CD8-positive, alpha-beta memory T cell (primary cell): ENCODE data around the gene TUBGCP2. TPM values are rescaled to one million over a fixed set of nuclear protein-coding genes. Genes with fewer than 3 reads are reported as not detected.

Experiments
- CTCF ChIA-PET: fragments of 350-600 bp; sonication (Branson Sonifier 250); formaldehyde crosslinking; loops from one replicate; lab custom pipeline; 2021; ENCODE audit warnings: antibody characterized with exemption; lab: Charles Lee
- POLR2A ChIA-PET: fragments of 350-600 bp; sonication (Branson Sonifier 250); formaldehyde crosslinking; loops from one replicate; lab custom pipeline; 2021; ENCODE audit warnings: antibody characterized with exemption; lab: Charles Lee
- DNase-seq, 5 donors: peaks; one replicate each; pipeline versions ENCODE4 v3.0.0 to v3.0.0-alpha.2; 2020 to 2022; ENCODE audit warnings: mixed read lengths in 1 of 5
- H3K27ac ChIP-seq: one replicate; pipeline ENCODE4 v1.7.0; 2013; ENCODE audit warnings: low read depth, mild to moderate bottlenecking, low read length, moderate library complexity
- H3K27me3 ChIP-seq: 2 replicates; pipeline ENCODE4 v1.7.0; 2013; ENCODE audit warnings: low read length, mild to moderate bottlenecking; ENCODE audit not compliant: insufficient read depth, poor library complexity, severe bottlenecking
- H3K36me3 ChIP-seq: 2 replicates; pipeline ENCODE4 v1.7.0; 2013; ENCODE audit warnings: mild to moderate bottlenecking, low read length, moderate library complexity; ENCODE audit not compliant: insufficient read depth
- H3K4me1 ChIP-seq: 2 replicates; pipeline ENCODE4 v1.7.0; 2013; ENCODE audit warnings: mild to moderate bottlenecking, low read length, moderate library complexity; ENCODE audit not compliant: insufficient read depth
- H3K4me3 ChIP-seq: 2 replicates; pipeline ENCODE4 v1.7.0; 2013; ENCODE audit warnings: mild to moderate bottlenecking, low read length
- H3K9me3 ChIP-seq: 2 replicates; pipeline ENCODE4 v1.7.0; 2013; ENCODE audit warnings: mild to moderate bottlenecking, low read length
- H3K27ac Mint-ChIP-seq, 8 donors: one replicate each; pipeline ENCODE4 v1.8.0; 2020 to 2021; ENCODE audit warnings: mixed read lengths in 8 of 8, mild to moderate bottlenecking in 6 of 8, inconsistent platforms in 3 of 8, moderate library complexity in 3 of 8
- H3K27me3 Mint-ChIP-seq, 2 donors: one replicate each; pipeline ENCODE4 v1.8.0; 2020 to 2021; ENCODE audit warnings: mixed read lengths in 2 of 2, mild to moderate bottlenecking in 1 of 2, moderate library complexity in 1 of 2
- H3K36me3 Mint-ChIP-seq, 3 donors: one replicate each; pipeline ENCODE4 v1.8.0; 2020 to 2021; ENCODE audit warnings: mixed read lengths in 3 of 3, inconsistent platforms in 1 of 3, mild to moderate bottlenecking in 1 of 3
- H3K4me1 Mint-ChIP-seq, 3 donors: one replicate each; pipeline ENCODE4 v1.8.0; 2020 to 2021; ENCODE audit warnings: mixed read lengths in 3 of 3, inconsistent platforms in 1 of 3, mild to moderate bottlenecking in 1 of 3
- H3K4me3 Mint-ChIP-seq, 7 donors: one replicate each; pipeline ENCODE4 v1.8.0; 2020 to 2021; ENCODE audit warnings: mixed read lengths in 7 of 7, mild to moderate bottlenecking in 6 of 7, moderate library complexity in 4 of 7, inconsistent platforms in 2 of 7
- H3K9me3 Mint-ChIP-seq, 5 donors: one replicate each; pipeline ENCODE4 v1.8.0; 2020 to 2022; ENCODE audit warnings: mixed read lengths in 5 of 5, mild to moderate bottlenecking in 3 of 5, moderate library complexity in 2 of 5, inconsistent platforms in 1 of 5
- polyA plus RNA-seq: library from polyadenylated mRNA; unstranded; fragments of 300-500 nt; fragmentation: Illumina TruSeq; gene quantifications from one replicate; pipeline ENCODE4 v1.2.3, GENCODE V29; 2021
- total RNA-seq, 2 experiments: library from RNA; stranded (reverse); gene quantifications; one replicate each; pipeline ENCODE4 v1.2.3, GENCODE V29; 2021

TUBGCP2 gene
- total and polyA plus RNA-seq, 3 experiments from 2014 or later = 39.9 to 68.1 (median 67.9) TPM

DNA sequence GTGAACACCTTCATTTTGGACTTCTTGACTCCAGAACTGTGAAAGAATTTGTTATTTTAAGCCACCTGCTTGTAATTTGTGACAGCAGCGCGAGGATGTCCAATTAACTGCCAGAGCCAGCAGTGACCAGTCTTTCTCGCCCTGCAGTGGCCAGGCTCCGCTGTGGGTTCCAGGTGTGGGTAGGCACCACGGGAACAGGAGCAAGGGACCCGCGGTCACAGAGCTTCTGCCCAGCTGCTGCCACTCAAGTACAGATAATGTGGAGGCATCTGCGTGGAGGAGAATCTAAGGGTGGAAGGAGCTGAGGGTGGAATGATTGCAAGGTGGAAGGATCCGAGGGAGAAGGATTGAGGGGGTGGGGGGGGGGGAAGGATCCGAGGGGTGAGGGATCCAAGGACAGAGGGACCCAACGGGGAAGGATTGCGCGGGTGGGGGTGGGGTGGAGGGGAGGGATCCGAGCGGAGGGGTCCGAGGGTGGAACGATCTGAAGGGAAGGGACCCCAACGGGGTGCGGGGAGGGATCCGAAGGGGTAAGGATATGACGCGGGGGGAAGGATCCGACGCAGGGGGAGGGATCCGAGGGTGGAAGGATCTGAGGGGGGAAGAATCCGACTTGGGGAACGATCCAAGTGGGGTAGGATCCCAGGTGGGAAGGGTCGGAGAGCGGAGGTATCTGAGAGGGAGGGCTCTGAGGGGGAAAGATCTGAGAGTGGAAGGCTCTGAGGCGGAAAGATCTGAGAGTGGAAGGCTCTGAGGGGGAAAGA, 24.4 kb upstream of the TUBGCP2 start:
- peaks cover 6 to 18% of the 10 kb centered on the region in 2 donors for H3K27me3 Mint-ChIP-seq
- Histone ChIP-seq H3K4me3 (no peak overlapping the region), H3K27ac (no peak overlapping the region), H3K9me3 (no peaks in the 10 kb centered on the region), H3K36me3 (no peaks in the 10 kb centered on the region), H3K27me3 (peaks cover 13% of the 10 kb centered on the region), H3K4me1 (peaks cover 25% of the 10 kb centered on the region)
- DNase-seq = peak in 1 of 5 donors; percentile 42
- H3K36me3 Mint-ChIP-seq = peaks cover 0 to 1% (median 0%) of the 10 kb centered on the region in 3 donors
- H3K4me1 Mint-ChIP-seq = peaks cover 6 to 13% (median 12%) of the 10 kb centered on the region in 3 donors
- H3K4me3 Mint-ChIP-seq = peak overlapping the region in 1 of 7 donors; percentile 73
- peak overlapping the region in 7 of 8 donors; percentile 32 to 97 (median 68) for H3K27ac Mint-ChIP-seq
- no peaks in the 10 kb centered on the region for H3K9me3 Mint-ChIP-seq
- ChIA-PET CTCF (interaction anchor here (1.4 kb wide), 1 partner anchor 9 kb away, joined by 5 read pairs; no protein-coding TSS in a partner anchor), POLR2A (no interaction called here)

- H3K36me3 Mint-ChIP-seq = no peaks in the 10 kb centered on the region
- H3K4me3 Mint-ChIP-seq = peak overlapping the region in 4 of 7 donors; percentile 15 to 75 (median 50)
- no peak overlapping the region for H3K27ac ChIP-seq
- H3K9me3 Mint-ChIP-seq = no peaks in the 10 kb centered on the region
- no peaks in the 10 kb centered on the region for H3K9me3 ChIP-seq
- POLR2A ChIA-PET = interaction anchor here (1.7 kb wide), 1 partner anchor 60 kb away, joined by 5 read pairs; no protein-coding TSS in a partner anchor
- peaks cover 39% of the 10 kb centered on the region for H3K27me3 ChIP-seq
- no peak overlapping the region for H3K4me3 ChIP-seq
- peak overlapping the region in 2 of 8 donors; percentile 19 to 83 for H3K27ac Mint-ChIP-seq
- peak; percentile 76 to 87 (median 81) for DNase-seq
- H3K36me3 ChIP-seq = no peaks in the 10 kb centered on the region
- H3K4me1 ChIP-seq = peaks cover 20% of the 10 kb centered on the region
- peaks cover 15 to 42% of the 10 kb centered on the region in 2 donors for H3K27me3 Mint-ChIP-seq
- H3K4me1 Mint-ChIP-seq = peaks cover 5 to 21% (median 11%) of the 10 kb centered on the region in 3 donors
- CTCF ChIA-PET = interaction anchor here (0.6 to 3.0 kb wide), 30 partner anchors 9 to 287 kb away, joined by 3 to 21 read pairs (median 5); partner anchors contain the start of genes FUOM and MTG1
These were observed 21.0 kb upstream of the TUBGCP2 start for GRCh38 chr10:133329491-133330202.

DNA sequence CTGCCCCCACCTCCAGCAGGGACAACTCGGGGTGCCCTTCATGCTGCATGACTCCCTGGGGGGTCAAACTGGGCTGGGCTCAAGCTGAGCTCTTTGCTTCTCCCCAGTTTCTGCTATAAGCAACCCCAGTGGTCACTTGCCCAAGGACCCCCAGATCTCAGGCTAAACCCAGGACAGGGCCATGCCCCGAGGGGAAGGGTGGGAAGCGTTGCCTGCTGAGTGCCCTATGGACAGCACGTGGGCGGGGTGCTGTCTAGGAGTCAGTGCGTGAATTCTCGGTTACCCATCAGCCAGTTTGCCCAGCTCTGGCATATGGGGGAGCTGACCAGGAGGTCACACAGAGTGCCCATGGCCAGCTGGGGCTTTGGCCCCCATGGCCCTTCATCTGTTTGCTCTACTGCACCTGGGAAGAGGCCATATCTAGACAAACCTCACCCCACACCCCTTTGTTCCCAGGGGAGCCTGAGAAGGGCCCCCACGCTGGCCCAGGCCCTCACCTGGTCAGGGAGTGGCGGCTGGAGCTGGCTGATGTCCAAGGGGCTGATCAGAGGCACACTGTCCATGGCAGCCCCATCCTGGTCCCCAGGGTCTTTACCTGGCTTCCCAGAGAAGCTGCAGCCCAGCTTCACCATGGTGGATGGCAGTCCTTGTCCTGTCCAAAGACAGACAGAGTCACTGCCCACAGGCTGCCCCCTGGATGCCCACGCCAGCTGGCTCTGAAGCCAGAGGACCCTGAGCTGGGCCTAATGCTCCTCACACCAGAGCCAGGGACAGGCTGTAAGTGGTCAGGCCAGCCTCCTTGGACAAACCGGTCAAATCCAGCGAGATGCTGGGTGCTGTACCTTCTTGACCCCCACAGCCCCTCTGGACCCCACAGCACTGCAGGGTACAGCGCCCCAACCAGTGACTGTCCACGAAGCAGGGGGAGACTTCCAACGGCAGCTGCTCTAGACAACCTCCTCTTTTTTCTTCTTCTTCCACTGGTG, 20.0 kb upstream of the TUBGCP2 start:
- H3K9me3 Mint-ChIP-seq = no peaks in the 10 kb centered on the region
- H3K4me3 Mint-ChIP-seq = no peak overlapping the region
- Histone ChIP-seq H3K27ac (no peak overlapping the region), H3K4me1 (peaks cover 20% of the 10 kb centered on the region), H3K27me3 (peaks cover 39% of the 10 kb centered on the region), H3K4me3 (no peak overlapping the region), H3K36me3 (no peaks in the 10 kb centered on the region), H3K9me3 (no peaks in the 10 kb centered on the region)
- ChIA-PET POLR2A (no interaction called here), CTCF (interaction anchor here (0.6 to 3.0 kb wide), 28 partner anchors 8 to 288 kb away, joined by 3 to 21 read pairs (median 5); partner anchors contain the start of genes FUOM and MTG1)
- H3K27me3 Mint-ChIP-seq = peaks cover 15 to 42% of the 10 kb centered on the region in 2 donors
- no peak overlapping the region for H3K27ac Mint-ChIP-seq
- DNase-seq = no peak
- peaks cover 5 to 21% (median 10%) of the 10 kb centered on the region in 3 donors for H3K4me1 Mint-ChIP-seq
- no peaks in the 10 kb centered on the region for H3K36me3 Mint-ChIP-seq

GRCh38 chr10:133327651-133328357, 19.1 kb upstream of the TUBGCP2 start:
- H3K36me3 Mint-ChIP-seq = no peaks in the 10 kb centered on the region
- H3K4me1 Mint-ChIP-seq = peaks cover 5 to 21% (median 10%) of the 10 kb centered on the region in 3 donors
- Histone ChIP-seq H3K27ac (no peak overlapping the region), H3K4me1 (peaks cover 20% of the 10 kb centered on the region), H3K4me3 (no peak overlapping the region), H3K27me3 (peaks cover 39% of the 10 kb centered on the region), H3K9me3 (no peaks in the 10 kb centered on the region), H3K36me3 (no peaks in the 10 kb centered on the region)
- CTCF ChIA-PET = interaction anchor here (2.1 to 3.0 kb wide), 3 partner anchors 13 to 193 kb away, joined by 11 to 21 read pairs (median 17); no protein-coding TSS in a partner anchor
- H3K9me3 Mint-ChIP-seq = no peaks in the 10 kb centered on the region
- H3K27me3 Mint-ChIP-seq = peaks cover 16 to 42% of the 10 kb centered on the region in 2 donors
- POLR2A ChIA-PET = no interaction called here
- DNase-seq = peak in 1 of 5 donors; percentile 43
- peak overlapping the region in 2 of 8 donors; percentile 11 to 45 for H3K27ac Mint-ChIP-seq
- H3K4me3 Mint-ChIP-seq = peak overlapping the region in 1 of 7 donors; percentile 48

DNA sequence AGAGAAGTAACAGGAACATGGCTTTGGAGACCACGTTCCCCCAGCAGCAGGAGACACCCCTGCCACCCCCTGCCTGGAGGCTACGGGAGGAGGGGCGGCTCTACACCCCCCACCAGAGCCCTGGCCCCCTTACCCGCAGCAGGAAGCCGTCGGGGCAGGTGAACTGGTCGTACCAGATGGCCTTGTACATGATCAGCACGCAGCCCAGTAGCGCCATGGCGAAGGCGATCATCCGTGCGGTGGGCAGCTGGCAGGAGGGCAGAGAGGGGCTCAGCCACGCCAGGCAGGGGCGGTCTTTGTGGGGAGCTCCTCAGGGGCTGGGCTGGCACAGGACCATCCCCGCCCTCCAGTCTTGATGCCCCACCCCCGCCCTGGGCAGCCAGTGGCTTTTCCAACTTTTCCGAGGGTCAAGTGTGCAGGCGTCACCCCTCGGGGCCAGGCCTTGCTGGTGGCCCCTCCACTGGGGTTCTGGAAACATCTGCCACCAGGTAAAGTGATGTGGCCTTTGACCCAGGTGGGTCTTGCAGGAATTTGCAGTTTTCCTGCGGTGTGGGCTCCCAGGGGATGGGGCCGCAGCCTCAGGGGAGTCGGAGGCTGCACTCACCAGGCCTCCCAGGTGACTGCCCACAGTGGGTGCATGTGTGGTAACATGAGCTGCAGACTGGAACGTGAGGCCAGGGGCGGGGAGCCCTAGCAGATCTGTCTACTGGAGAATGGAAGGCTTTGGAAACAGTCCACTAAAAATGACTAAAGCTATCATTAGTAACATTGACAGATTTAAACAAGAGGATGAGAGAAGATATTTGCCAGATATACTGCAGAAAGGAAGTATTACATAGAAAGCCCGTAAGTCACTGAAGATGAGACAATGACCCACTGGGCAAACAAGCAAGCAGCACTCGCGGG, 18.3 kb upstream of the TUBGCP2 start:
- H3K4me1 ChIP-seq = peaks cover 20% of the 10 kb centered on the region
- no peaks in the 10 kb centered on the region for H3K36me3 ChIP-seq
- peaks cover 39% of the 10 kb centered on the region for H3K27me3 ChIP-seq
- Mint-ChIP-seq H3K36me3 (no peaks in the 10 kb centered on the region), H3K9me3 (no peaks in the 10 kb centered on the region), H3K4me3 (peak overlapping the region in 1 of 7 donors; percentile 18), H3K27ac (peak overlapping the region in 2 of 8 donors; percentile 11 to 45), H3K27me3 (peaks cover 16 to 42% of the 10 kb centered on the region in 2 donors), H3K4me1 (peaks cover 5 to 21% (median 6%) of the 10 kb centered on the region in 3 donors)
- DNase-seq = peak in 1 of 5 donors; percentile 28
- POLR2A ChIA-PET = interaction anchor here (1.0 kb wide), 1 partner anchor 8 kb away, joined by 3 read pairs; no protein-coding TSS in a partner anchor
- no peak overlapping the region for H3K4me3 ChIP-seq
- no peaks in the 10 kb centered on the region for H3K9me3 ChIP-seq
- CTCF ChIA-PET = interaction anchor here (3.0 kb wide), 1 partner anchor 12 kb away, joined by 17 read pairs; no protein-coding TSS in a partner anchor
- no peak overlapping the region for H3K27ac ChIP-seq

DNA sequence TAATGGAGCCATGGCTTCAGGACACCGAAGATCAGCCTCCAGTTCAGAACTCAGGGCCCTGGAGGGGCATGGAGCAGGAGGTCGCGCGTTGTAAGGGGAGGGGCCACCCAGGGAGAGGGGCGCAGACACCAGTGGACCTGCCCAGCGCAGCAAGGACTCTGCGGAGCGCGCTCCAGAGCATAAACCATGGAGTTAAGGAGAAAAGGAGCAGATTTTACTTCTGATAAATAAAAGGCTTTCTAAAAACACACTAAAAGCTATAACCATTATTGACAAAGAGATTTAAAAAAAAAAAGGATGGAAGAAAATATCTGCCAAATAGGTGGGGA, 17.5 kb upstream of the TUBGCP2 start:
- Histone ChIP-seq H3K9me3 (no peaks in the 10 kb centered on the region), H3K27ac (no peak overlapping the region), H3K36me3 (no peaks in the 10 kb centered on the region), H3K27me3 (peaks cover 39% of the 10 kb centered on the region), H3K4me1 (peaks cover 20% of the 10 kb centered on the region), H3K4me3 (peak overlapping the region; percentile 34)
- Mint-ChIP-seq H3K27ac (no peak overlapping the region), H3K4me3 (peak overlapping the region in 3 of 7 donors; percentile 12 to 50 (median 24)), H3K9me3 (no peaks in the 10 kb centered on the region), H3K27me3 (peaks cover 16 to 41% of the 10 kb centered on the region in 2 donors), H3K4me1 (peaks cover 5 to 21% (median 6%) of the 10 kb centered on the region in 3 donors), H3K36me3 (no peaks in the 10 kb centered on the region)
- ChIA-PET CTCF (no interaction called here), POLR2A (interaction anchor here (1.0 kb wide), 1 partner anchor 8 kb away, joined by 3 read pairs; no protein-coding TSS in a partner anchor)
- DNase-seq = no peak
